ENCODE measurements around the gene CBX5. TPM values are rescaled to one million over a fixed set of nuclear protein-coding genes. Genes with fewer than 3 reads are reported as not detected.

The CBX5 gene
- total and polyA plus RNA-seq, 9 of the 15 experiments (the other 6 are each of a cell fraction or from before 2014, with no cell fraction given) = 32.6 to 102 (median 59.2) TPM

GRCh38 chr12:54214553-54215406, 65.1 kb downstream of the CBX5 start (continued):
- TF ChIP-seq IRF9 (tag; IDR thresholded peaks at IDR 0.05) = no peak
- peak; percentile 37 for TF ChIP-seq CCNT2 (IDR thresholded peaks at IDR 0.05; ENCODE audit: borderline replicate concordance, extremely low read depth, insufficient read length, low read depth, low read length)
- TF ChIP-seq FOXO4 (CRISPR knock-in tag; IDR thresholded peaks at IDR 0.05) = no peak
- no peak for TF ChIP-seq FIP1L1 (IDR thresholded peaks at IDR 0.05; ENCODE audit: low read depth, low read length, poor library complexity, severe bottlenecking)
- no peak for TF ChIP-seq NR2F6 (CRISPR knock-in tag; IDR thresholded peaks at IDR 0.05)
- no peak for TF ChIP-seq ZNF699 (CRISPR knock-in tag; IDR thresholded peaks at IDR 0.05; ENCODE audit: insufficient replicate concordance)
- no peak for TF ChIP-seq ELK1 (CRISPR knock-in tag; IDR thresholded peaks at IDR 0.05)
- TF ChIP-seq IRF2 (CRISPR knock-in tag; IDR thresholded peaks at IDR 0.05) = no peak
- no peak for TF ChIP-seq SMAD3 (CRISPR knock-in tag; conservative IDR thresholded peaks at IDR 0.05)
- TF ChIP-seq RNF2 (IDR thresholded peaks at IDR 0.05) = no peak
- peak; percentile 30; the same call in 1 of the 2 replicates for TF ChIP-seq DIDO1 (tag; IDR thresholded peaks at IDR 0.05; ENCODE audit: low read depth)
- TF ChIP-seq ZSCAN29 (IDR thresholded peaks at IDR 0.05) = no peak
- TF ChIP-seq EWSR1 (IDR thresholded peaks at IDR 0.05; ENCODE audit: borderline replicate concordance, low read depth, partially characterized antibody) = no peak
- no peak for TF ChIP-seq EHMT2 (IDR thresholded peaks at IDR 0.05)
- peak; percentile 77 for TF ChIP-seq HMGN3 (IDR thresholded peaks at IDR 0.05; ENCODE audit: borderline replicate concordance, extremely low read depth, insufficient read length, low read depth, low read length)
- peak; percentile 66 for TF ChIP-seq PKNOX1 (IDR thresholded peaks at IDR 0.05)
- TF ChIP-seq SETDB1 (IDR thresholded peaks at IDR 0.05; ENCODE audit: low read length) = no peak
- no peak for TF ChIP-seq CBX3 (IDR thresholded peaks at IDR 0.05; ENCODE audit: borderline replicate concordance in 1 of 2, low read length in 2 of 2)
- TF ChIP-seq BCLAF1 (IDR thresholded peaks at IDR 0.05; ENCODE audit: borderline replicate concordance in 1 of 2, control insufficient read depth in 1 of 2, low read depth in 2 of 2, low read length in 1 of 2) = no peak
